ENCODE data around the gene CSN1S1.
"Not testable (repeated sequence)": the region's sequence is repeated elsewhere in the genome, so short reads cannot be mapped to it uniquely, and the experiment has no call there.

Gene CSN1S1

DNA sequence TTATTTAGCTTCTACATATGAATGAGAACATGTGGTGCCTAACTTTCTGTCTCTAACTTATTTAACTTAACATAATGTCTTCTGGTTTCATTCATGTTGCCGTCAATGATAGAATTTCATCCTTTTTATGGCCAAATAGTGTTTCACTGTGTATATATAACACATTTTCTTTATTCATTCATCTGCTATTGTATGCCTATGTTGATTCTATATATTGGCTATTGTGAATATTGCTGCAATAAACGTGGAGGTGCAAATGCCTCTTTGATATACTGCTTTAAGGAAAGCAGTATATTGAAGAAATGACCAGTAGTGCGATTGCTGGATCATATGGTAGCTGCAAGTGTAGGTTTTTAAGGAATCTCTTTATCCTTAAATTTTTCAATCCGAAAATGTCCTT, 10.0 kb upstream of the CSN1S1 start:
- Histone ChIP-seq H3K27ac (ENCODE audit: low read length) (no peak overlapping the region), H3K27me3 (ENCODE audit: control insufficient read depth, insufficient read depth, low read length) (no peaks in the 10 kb centered on the region), H3K4me1 (ENCODE audit: control insufficient read depth, insufficient read depth, low read length) (no peaks in the 10 kb centered on the region), H3K4me3 (ENCODE audit: low read length) (no peak overlapping the region), H3K36me3 (ENCODE audit: control insufficient read depth, insufficient read depth, low read length) (no peaks in the 10 kb centered on the region), H3K9me3 (ENCODE audit: control insufficient read depth, insufficient read depth, low read length) (no peaks in the 10 kb centered on the region)
- DNase-seq (ENCODE audit: low read depth, low spot score): no peak
- no CpG with 5 or more reads among the region's 4 CpGs for WGBS (ENCODE audit: insufficient coverage, insufficient read length)

DNA sequence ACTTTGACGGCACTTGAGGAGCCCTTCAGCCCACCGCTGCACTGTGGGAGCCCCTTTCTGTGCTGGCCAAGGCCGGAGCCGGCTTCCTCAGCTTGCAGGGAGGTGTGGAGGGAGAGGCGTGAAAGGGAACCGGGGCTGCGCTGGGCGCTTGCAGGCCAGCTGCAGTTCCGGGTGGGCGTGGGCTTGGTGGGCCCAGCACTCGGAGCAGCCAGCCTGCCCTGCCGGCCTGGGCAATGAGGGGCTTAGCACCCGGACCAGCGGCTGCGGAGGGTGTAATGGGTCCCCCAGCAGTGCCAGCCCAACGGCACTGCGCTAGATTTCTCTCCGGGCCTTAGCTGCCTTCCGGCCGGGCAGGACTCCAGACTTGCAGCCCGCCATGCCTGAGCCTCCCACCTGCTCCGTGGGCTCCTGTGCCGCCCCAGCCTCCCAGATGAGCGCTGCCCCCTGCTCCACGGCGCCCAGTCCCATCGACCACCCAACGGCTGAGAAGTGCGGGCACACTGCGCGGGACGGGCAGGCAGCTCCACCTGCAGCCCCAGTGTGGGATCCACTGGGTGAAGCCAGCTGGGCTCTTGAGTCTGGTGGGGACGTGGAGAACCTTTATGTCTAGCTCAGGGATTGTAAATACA, 7.0 kb upstream of the CSN1S1 start:
- no CpG with 5 or more reads among the region's 33 CpGs for WGBS (ENCODE audit: insufficient coverage, insufficient read length)
- not testable (repeated sequence) for DNase-seq (ENCODE audit: low read depth, low spot score); H3K36me3 ChIP-seq (ENCODE audit: control insufficient read depth, insufficient read depth, low read length)

DNA sequence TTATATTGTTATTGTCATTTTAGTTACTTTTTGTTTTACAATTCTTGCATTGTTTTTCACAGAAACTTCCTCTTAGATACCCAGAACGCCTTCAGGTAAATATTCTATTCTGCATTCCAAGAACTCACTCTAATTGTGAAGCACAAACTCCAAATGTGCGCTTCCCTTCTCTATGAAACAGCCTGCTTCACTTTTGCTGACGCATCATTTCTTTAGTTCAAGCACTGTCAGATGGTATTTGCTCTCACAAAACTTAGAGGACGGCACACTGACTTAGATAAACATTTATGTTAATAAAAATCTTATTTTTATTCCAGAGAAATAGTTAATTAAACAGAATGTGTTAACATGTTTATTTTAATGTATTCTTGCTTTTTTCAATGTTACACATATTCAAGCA, 3.3 kb downstream of the CSN1S1 start:
- no peaks in the 10 kb centered on the region for H3K9me3 ChIP-seq (ENCODE audit: control insufficient read depth, insufficient read depth, low read length)
- no peaks in the 10 kb centered on the region for H3K27me3 ChIP-seq (ENCODE audit: control insufficient read depth, insufficient read depth, low read length)
- no CpG with 5 or more reads among the region's 4 CpGs for WGBS (ENCODE audit: insufficient coverage, insufficient read length)
- no peak for DNase-seq (ENCODE audit: low read depth, low spot score)
- H3K4me3 ChIP-seq (ENCODE audit: low read length): no peak overlapping the region
- no peaks in the 10 kb centered on the region for H3K4me1 ChIP-seq (ENCODE audit: control insufficient read depth, insufficient read depth, low read length)
- H3K27ac ChIP-seq (ENCODE audit: low read length): no peak overlapping the region
- no peaks in the 10 kb centered on the region for H3K36me3 ChIP-seq (ENCODE audit: control insufficient read depth, insufficient read depth, low read length)

More for the DNA sequence above, 7.0 kb upstream of the CSN1S1 start:
- not testable (repeated sequence) for H3K4me1 ChIP-seq (ENCODE audit: control insufficient read depth, insufficient read depth, low read length); H3K9me3 ChIP-seq (ENCODE audit: control insufficient read depth, insufficient read depth, low read length); H3K27ac ChIP-seq (ENCODE audit: low read length); H3K27me3 ChIP-seq (ENCODE audit: control insufficient read depth, insufficient read depth, low read length); H3K4me3 ChIP-seq (ENCODE audit: low read length)

GRCh38 chr4:69936566-69936965, 5.7 kb downstream of the CSN1S1 start:
- no peak for DNase-seq (ENCODE audit: low read depth, low spot score)
- H3K36me3 ChIP-seq (ENCODE audit: control insufficient read depth, insufficient read depth, low read length): no peaks in the 10 kb centered on the region
- H3K27me3 ChIP-seq (ENCODE audit: control insufficient read depth, insufficient read depth, low read length): no peaks in the 10 kb centered on the region
- H3K4me1 ChIP-seq (ENCODE audit: control insufficient read depth, insufficient read depth, low read length): no peaks in the 10 kb centered on the region
- no peak overlapping the region for H3K4me3 ChIP-seq (ENCODE audit: low read length)
- no peaks in the 10 kb centered on the region for H3K9me3 ChIP-seq (ENCODE audit: control insufficient read depth, insufficient read depth, low read length)
- H3K27ac ChIP-seq (ENCODE audit: low read length): no peak overlapping the region

GRCh38 chr4:69951602-69952001, 20.7 kb downstream of the CSN1S1 start:
- no CpG with 5 or more reads among the region's 3 CpGs for WGBS (ENCODE audit: insufficient coverage, insufficient read length)
- H3K9me3 ChIP-seq (ENCODE audit: control insufficient read depth, insufficient read depth, low read length): no peaks in the 10 kb centered on the region
- H3K36me3 ChIP-seq (ENCODE audit: control insufficient read depth, insufficient read depth, low read length): no peaks in the 10 kb centered on the region
- no peaks in the 10 kb centered on the region for H3K4me1 ChIP-seq (ENCODE audit: control insufficient read depth, insufficient read depth, low read length)
- no peak overlapping the region for H3K27ac ChIP-seq (ENCODE audit: low read length)
- DNase-seq (ENCODE audit: low read depth, low spot score): no peak
- no peaks in the 10 kb centered on the region for H3K27me3 ChIP-seq (ENCODE audit: control insufficient read depth, insufficient read depth, low read length)
- no peak overlapping the region for H3K4me3 ChIP-seq (ENCODE audit: low read length)

DNA sequence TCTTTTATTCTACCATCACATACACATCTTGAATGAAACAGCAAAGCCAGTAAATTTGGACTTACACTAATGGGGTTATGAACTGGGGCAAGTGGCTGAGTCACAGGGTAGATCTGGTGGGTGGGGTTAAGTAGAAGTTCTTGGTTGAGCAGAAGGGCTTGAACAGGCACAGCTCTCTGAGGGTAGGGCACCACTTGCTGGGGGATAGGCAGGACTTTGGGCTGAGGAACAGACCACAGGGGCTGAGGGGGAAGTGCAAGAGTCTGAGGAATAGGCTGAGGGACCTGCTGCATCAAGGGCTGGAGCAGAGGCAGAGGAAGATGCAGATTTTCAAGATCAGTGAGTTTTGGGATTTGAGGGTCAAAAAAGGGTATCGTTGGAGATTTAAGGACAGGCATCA, 26.3 kb downstream of the CSN1S1 start:
- Histone ChIP-seq H3K4me3 (ENCODE audit: low read length) (no peak overlapping the region), H3K27me3 (ENCODE audit: control insufficient read depth, insufficient read depth, low read length) (no peaks in the 10 kb centered on the region), H3K36me3 (ENCODE audit: control insufficient read depth, insufficient read depth, low read length) (no peaks in the 10 kb centered on the region), H3K9me3 (ENCODE audit: control insufficient read depth, insufficient read depth, low read length) (no peaks in the 10 kb centered on the region), H3K27ac (ENCODE audit: low read length) (no peak overlapping the region), H3K4me1 (ENCODE audit: control insufficient read depth, insufficient read depth, low read length) (no peaks in the 10 kb centered on the region)
- no peak for DNase-seq (ENCODE audit: low read depth, low spot score)
- no CpG with 5 or more reads among the region's 1 CpG for WGBS (ENCODE audit: insufficient coverage, insufficient read length)

DNA sequence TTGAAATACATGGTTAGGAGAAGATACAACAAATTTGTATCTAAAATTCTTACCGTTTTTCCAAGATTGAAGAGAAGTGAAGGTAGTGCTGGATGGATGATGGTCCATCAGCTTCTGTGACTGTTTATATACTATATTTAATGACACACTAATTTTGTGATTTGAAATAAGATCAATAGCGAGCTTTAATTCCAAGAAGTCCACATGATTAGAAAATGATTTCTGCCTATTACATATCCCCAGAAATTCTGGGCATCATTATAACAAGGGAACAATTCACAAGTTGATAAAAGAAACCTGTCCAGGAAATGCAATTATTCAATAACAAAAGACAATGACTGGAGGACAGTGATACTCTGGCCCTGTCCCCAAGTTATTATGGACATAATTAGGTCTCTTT, 34.8 kb downstream of the CSN1S1 start, which contains the start of gene CSN2:
Gene CSN2, minus strand, starts transcription at position 101 of the 400 bp plus-strand sequence. CDS start 4,733 bp downstream, outside the sequence.
- no CpG with 5 or more reads among the region's 2 CpGs for WGBS (ENCODE audit: insufficient coverage, insufficient read length)
- no peaks in the 10 kb centered on the region for H3K9me3 ChIP-seq (ENCODE audit: control insufficient read depth, insufficient read depth, low read length)
- no peak within 1 kb of the TSS for H3K27ac ChIP-seq (ENCODE audit: low read length)
- no peaks in the 10 kb centered on the region for H3K4me1 ChIP-seq (ENCODE audit: control insufficient read depth, insufficient read depth, low read length)
- no peak for DNase-seq (ENCODE audit: low read depth, low spot score)
- no peaks in the 10 kb centered on the region for H3K27me3 ChIP-seq (ENCODE audit: control insufficient read depth, insufficient read depth, low read length)
- H3K4me3 ChIP-seq (ENCODE audit: low read length): no peak within 1 kb of the TSS
- no peaks in the 10 kb centered on the region for H3K36me3 ChIP-seq (ENCODE audit: control insufficient read depth, insufficient read depth, low read length)

- Histone ChIP-seq H3K27ac (ENCODE audit: low read length) (no peak overlapping the region), H3K4me1 (ENCODE audit: control insufficient read depth, insufficient read depth, low read length) (no peaks in the 10 kb centered on the region), H3K36me3 (ENCODE audit: control insufficient read depth, insufficient read depth, low read length) (no peaks in the 10 kb centered on the region), H3K4me3 (ENCODE audit: low read length) (no peak overlapping the region), H3K27me3 (ENCODE audit: control insufficient read depth, insufficient read depth, low read length) (no peaks in the 10 kb centered on the region), H3K9me3 (ENCODE audit: control insufficient read depth, insufficient read depth, low read length) (no peaks in the 10 kb centered on the region)
- no peak for DNase-seq (ENCODE audit: low read depth, low spot score)
- WGBS (ENCODE audit: insufficient coverage, insufficient read length): no CpG with 5 or more reads among the region's 1 CpG
Measured at GRCh38 chr4:69970071-69970470, 39.2 kb downstream of the CSN1S1 start.

DNA sequence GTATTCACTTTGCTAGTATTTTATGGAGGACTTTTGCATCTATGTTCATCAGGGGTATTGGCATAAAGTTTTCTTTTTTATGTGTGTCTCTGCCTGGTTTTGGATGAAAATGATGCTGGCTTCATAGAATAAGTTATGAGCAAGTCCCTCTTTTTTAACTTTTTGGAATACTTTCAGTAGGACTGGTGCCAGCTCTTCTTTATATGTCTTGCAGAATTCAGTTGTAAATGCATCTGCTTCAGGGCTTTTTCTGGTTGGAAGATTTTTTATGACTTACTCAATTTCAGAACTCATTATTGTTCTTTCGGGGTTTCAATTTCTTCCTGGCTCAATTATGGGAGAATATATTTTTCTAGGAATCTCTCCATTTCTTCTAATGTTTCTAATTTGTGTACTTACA, 43.8 kb downstream of the CSN1S1 start:
- Histone ChIP-seq H3K9me3 (ENCODE audit: control insufficient read depth, insufficient read depth, low read length) (no peaks in the 10 kb centered on the region), H3K27ac (ENCODE audit: low read length) (no peak overlapping the region), H3K36me3 (ENCODE audit: control insufficient read depth, insufficient read depth, low read length) (no peaks in the 10 kb centered on the region), H3K27me3 (ENCODE audit: control insufficient read depth, insufficient read depth, low read length) (no peaks in the 10 kb centered on the region), H3K4me3 (ENCODE audit: low read length) (no peak overlapping the region), H3K4me1 (ENCODE audit: control insufficient read depth, insufficient read depth, low read length) (no peaks in the 10 kb centered on the region)
- WGBS (ENCODE audit: insufficient coverage, insufficient read length): no CpG with 5 or more reads among the region's 1 CpG
- no peak for DNase-seq (ENCODE audit: low read depth, low spot score)

DNA sequence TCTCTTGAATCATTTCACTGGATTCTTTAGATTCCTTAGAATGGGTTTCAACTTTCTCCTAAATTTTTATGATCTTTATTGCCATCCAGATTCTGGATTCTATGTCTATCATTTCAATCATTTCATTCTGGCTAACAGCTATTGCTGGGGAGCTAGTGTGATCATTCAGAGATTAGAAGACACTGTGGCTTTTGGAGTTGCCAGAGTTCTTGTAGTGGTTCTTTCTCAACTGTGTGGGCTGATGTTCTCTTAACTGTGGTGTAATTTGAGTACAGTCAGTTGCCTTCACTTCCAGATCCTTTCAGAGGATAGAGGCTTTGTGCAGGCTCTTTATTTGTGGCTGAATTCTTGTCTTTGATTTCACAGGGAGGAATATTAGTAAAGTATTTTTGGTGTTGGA, 46.7 kb downstream of the CSN1S1 start:
- Histone ChIP-seq H3K36me3 (ENCODE audit: control insufficient read depth, insufficient read depth, low read length) (no peaks in the 10 kb centered on the region), H3K27me3 (ENCODE audit: control insufficient read depth, insufficient read depth, low read length) (no peaks in the 10 kb centered on the region), H3K4me1 (ENCODE audit: control insufficient read depth, insufficient read depth, low read length) (no peaks in the 10 kb centered on the region), H3K4me3 (ENCODE audit: low read length) (no peak overlapping the region), H3K9me3 (ENCODE audit: control insufficient read depth, insufficient read depth, low read length) (no peaks in the 10 kb centered on the region), H3K27ac (ENCODE audit: low read length) (no peak overlapping the region)
- no peak for DNase-seq (ENCODE audit: low read depth, low spot score)

- H3K27me3 ChIP-seq (ENCODE audit: control insufficient read depth, insufficient read depth, low read length): no peaks in the 10 kb centered on the region
- no peaks in the 10 kb centered on the region for H3K9me3 ChIP-seq (ENCODE audit: control insufficient read depth, insufficient read depth, low read length)
- no peaks in the 10 kb centered on the region for H3K36me3 ChIP-seq (ENCODE audit: control insufficient read depth, insufficient read depth, low read length)
- DNase-seq (ENCODE audit: low read depth, low spot score): peak; percentile 1
- H3K27ac ChIP-seq (ENCODE audit: low read length): no peak overlapping the region
- H3K4me1 ChIP-seq (ENCODE audit: control insufficient read depth, insufficient read depth, low read length): no peaks in the 10 kb centered on the region
- WGBS (ENCODE audit: insufficient coverage, insufficient read length): no CpG with 5 or more reads among the region's 2 CpGs
- H3K4me3 ChIP-seq (ENCODE audit: low read length): no peak overlapping the region
Measured at GRCh38 chr4:69984030-69984443, 53.2 kb downstream of the CSN1S1 start.

Data from iPS DF 6.9 (cell line).